ENCODE data around the gene NFIA.

DNA sequence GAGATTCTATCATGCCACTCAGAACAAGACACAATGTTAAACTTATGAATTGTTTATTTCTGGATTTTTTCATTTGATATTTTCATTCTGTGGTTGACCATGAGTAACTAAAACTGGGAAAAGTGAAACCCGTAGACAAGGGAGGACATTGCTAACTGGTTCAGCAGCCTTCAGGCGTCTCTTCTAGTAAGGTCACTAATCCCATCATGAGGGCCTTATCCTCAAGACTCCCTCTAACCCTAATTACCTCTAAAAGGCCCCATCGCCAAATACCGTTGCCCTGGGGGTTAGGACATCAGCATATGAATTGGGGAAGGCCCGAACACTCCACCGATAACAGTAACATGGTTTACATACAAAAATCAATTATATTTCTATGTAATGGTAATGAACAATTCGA is 394.9 kb downstream of the NFIA start:
- TF ChIP-seq POLR2AphosphoS5 (IDR thresholded peaks at IDR 0.05; ENCODE audit: low read depth, low read length) (no peak), POLR2A (IDR thresholded peaks at IDR 0.05; ENCODE audit: low read depth, low read length) (no peak), TAF1 (IDR thresholded peaks at IDR 0.05; ENCODE audit: borderline replicate concordance, low read depth, low read length) (no peak)

Measured in GM12892 (cell line).